ENCODE measurements around the gene MACROD2. TPM values are rescaled to one million over a fixed set of nuclear protein-coding genes. Genes with fewer than 3 reads are reported as not detected.

Gene MACROD2
- total and polyA plus RNA-seq, 7 donors, result 0.20 to 4.8 (median 0.87) TPM

- Histone ChIP-seq H3K4me3 (no peak overlapping the region), H3K4me1 (no peaks in the 10 kb centered on the region), H3K27me3 (ENCODE audit: insufficient read depth in 3 of 3, low read length in 2 of 3) (no peaks in the 10 kb centered on the region), H3K27ac (no peak overlapping the region), H3K36me3 (ENCODE audit: insufficient read depth in 1 of 2, low read depth in 1 of 2) (no peaks in the 10 kb centered on the region), H3K9me3 (no peaks in the 10 kb centered on the region)
- intact Hi-C loops (cut with DNase I), result no loop called here
- TF ChIP-seq, protein P1, sequence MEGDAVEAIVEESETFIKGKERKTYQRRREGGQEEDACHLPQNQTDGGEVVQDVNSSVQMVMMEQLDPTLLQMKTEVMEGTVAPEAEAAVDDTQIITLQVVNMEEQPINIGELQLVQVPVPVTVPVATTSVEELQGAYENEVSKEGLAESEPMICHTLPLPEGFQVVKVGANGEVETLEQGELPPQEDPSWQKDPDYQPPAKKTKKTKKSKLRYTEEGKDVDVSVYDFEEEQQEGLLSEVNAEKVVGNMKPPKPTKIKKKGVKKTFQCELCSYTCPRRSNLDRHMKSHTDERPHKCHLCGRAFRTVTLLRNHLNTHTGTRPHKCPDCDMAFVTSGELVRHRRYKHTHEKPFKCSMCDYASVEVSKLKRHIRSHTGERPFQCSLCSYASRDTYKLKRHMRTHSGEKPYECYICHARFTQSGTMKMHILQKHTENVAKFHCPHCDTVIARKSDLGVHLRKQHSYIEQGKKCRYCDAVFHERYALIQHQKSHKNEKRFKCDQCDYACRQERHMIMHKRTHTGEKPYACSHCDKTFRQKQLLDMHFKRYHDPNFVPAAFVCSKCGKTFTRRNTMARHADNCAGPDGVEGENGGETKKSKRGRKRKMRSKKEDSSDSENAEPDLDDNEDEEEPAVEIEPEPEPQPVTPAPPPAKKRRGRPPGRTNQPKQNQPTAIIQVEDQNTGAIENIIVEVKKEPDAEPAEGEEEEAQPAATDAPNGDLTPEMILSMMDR (IDR thresholded peaks at IDR 0.05), result no peak
- DNase-seq, result no peak
- no peak for ATAC-seq
These were observed 2045.4 kb downstream of the MACROD2 start for GRCh38 chr20:16040742-16041141.

DNA sequence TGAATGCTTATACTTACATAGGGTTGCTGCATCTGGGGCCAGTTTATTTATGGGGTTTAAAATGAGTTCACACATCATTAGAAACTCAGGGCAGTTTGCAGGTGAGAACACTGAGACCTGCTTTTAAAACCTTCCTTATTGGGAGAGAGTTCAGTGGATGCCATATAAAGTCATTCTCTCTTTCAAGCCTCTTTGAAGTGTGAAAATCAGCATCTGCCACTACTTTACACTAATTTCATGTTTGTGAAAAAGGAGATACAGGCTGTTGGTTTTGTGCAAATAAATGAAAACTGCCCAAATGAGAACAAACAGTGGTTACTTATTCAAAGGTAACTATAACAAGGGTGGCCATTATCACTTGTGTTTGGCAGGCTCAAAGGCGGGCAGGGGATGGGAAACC, 2047.4 kb downstream of the MACROD2 start:
- ATAC-seq (no peak), DNase-seq (no peak)
- Histone ChIP-seq H3K27ac (no peak overlapping the region), H3K36me3 (ENCODE audit: insufficient read depth in 1 of 2, low read depth in 1 of 2) (no peaks in the 10 kb centered on the region), H3K9me3 (no peaks in the 10 kb centered on the region), H3K27me3 (ENCODE audit: insufficient read depth in 3 of 3, low read length in 2 of 3) (no peaks in the 10 kb centered on the region), H3K4me3 (no peak overlapping the region), H3K4me1 (no peaks in the 10 kb centered on the region)
- 91 to 97% (median 96%) methylated on average over 1 of the region's 1 CpG for WGBS, 3 donors
- TF ChIP-seq, protein P1 (IDR thresholded peaks at IDR 0.05), result no peak
- intact Hi-C loops (cut with DNase I), result no loop called here

- no peaks in the 10 kb centered on the region for H3K36me3 ChIP-seq (ENCODE audit: insufficient read depth in 1 of 2, low read depth in 1 of 2)
- no peak for ATAC-seq
- intact Hi-C loops (cut with DNase I), result no loop called here
- TF ChIP-seq, protein P1 (IDR thresholded peaks at IDR 0.05), result no peak
- H3K27me3 ChIP-seq (ENCODE audit: insufficient read depth in 3 of 3, low read length in 2 of 3), result no peaks in the 10 kb centered on the region
- no peak overlapping the region for H3K27ac ChIP-seq
- no peaks in the 10 kb centered on the region for H3K4me1 ChIP-seq
- H3K4me3 ChIP-seq, result no peak overlapping the region
- DNase-seq, result no peak
- 70 to 89% (median 88%) methylated on average over 3 of the region's 3 CpGs for WGBS, 3 donors
- H3K9me3 ChIP-seq, result no peaks in the 10 kb centered on the region
These were observed 2048.6 kb downstream of the MACROD2 start for GRCh38 chr20:16043931-16044330.

DNA sequence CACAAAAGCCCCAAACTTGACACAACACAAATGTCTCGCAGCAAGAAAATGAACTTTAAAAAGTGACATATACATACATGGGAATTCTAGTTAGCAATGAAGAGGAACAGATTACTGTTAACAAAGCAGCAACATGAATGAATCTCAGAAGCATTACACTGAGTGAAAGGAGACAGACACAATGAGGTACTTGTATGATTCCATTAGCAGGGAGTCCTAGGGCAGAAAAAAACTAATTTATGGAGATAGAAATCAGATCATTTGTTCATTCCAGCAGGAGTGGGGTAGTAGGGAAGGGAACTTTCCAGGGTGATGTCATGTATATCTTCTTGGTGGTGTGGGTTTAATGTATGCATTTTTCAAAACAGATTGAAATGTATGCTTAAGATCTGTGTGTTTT, 2053.6 kb downstream of the MACROD2 start:
- 94 to 98% (median 97%) methylated on average over 1 of the region's 1 CpG for WGBS, 3 donors
- ATAC-seq (no peak), DNase-seq (no peak)
- intact Hi-C loops (cut with DNase I), result no loop called here
- Histone ChIP-seq H3K9me3 (no peaks in the 10 kb centered on the region), H3K4me1 (no peaks in the 10 kb centered on the region), H3K4me3 (no peak overlapping the region), H3K27ac (no peak overlapping the region), H3K27me3 (ENCODE audit: insufficient read depth in 3 of 3, low read length in 2 of 3) (no peaks in the 10 kb centered on the region), H3K36me3 (ENCODE audit: insufficient read depth in 1 of 2, low read depth in 1 of 2) (no peaks in the 10 kb centered on the region)
- TF ChIP-seq, protein P1 (IDR thresholded peaks at IDR 0.05), result no peak

- intact Hi-C loops (cut with DNase I), result no loop called here
- DNase-seq, result no peak
- Histone ChIP-seq H3K4me3 (no peak overlapping the region), H3K36me3 (ENCODE audit: insufficient read depth in 1 of 2, low read depth in 1 of 2) (no peaks in the 10 kb centered on the region), H3K27me3 (ENCODE audit: insufficient read depth in 3 of 3, low read length in 2 of 3) (no peaks in the 10 kb centered on the region), H3K4me1 (no peaks in the 10 kb centered on the region), H3K9me3 (no peaks in the 10 kb centered on the region), H3K27ac (no peak overlapping the region)
- no peak for ATAC-seq
- 71 to 77% (median 74%) methylated on average over 9 of the region's 9 CpGs for WGBS, 3 donors
- TF ChIP-seq, protein P1 (IDR thresholded peaks at IDR 0.05), result no peak
These were observed 2054.3 kb downstream of the MACROD2 start for GRCh38 chr20:16049529-16050093.

Data from psoas muscle (tissue), 8 donors.